GM10248 (cell line): ENCODE results near the gene CFAP77.

Experiments used
- CTCF ChIA-PET: fragments of 300-600 bp; sonication (Branson Sonifier 250); formaldehyde crosslinking; extraction: SDS; loops from one replicate; lab custom pipeline; 2021; ENCODE audit warnings: antibody characterized with exemption; lab: Yijun Ruan, JAX
- POLR2A ChIA-PET: fragments of 350-650 bp; sonication (Branson Sonifier 250); formaldehyde crosslinking; extraction: SDS; loops from one replicate; lab custom pipeline; 2020; ENCODE audit warnings: antibody characterized with exemption; lab: Yijun Ruan, JAX
- DNase-seq: peaks from one replicate; pipeline ENCODE4 v3.0.0; 2012; ENCODE audit errors: extremely low spot score
- CTCF ChIP-seq: IDR thresholded peaks from 2 replicates; pipeline ENCODE4 v1.5.1; 2012; ENCODE audit warnings: mild to moderate bottlenecking, low read depth; ENCODE audit errors: extremely low read depth, missing control alignments, control extremely low read depth

The CFAP77 gene

GRCh38 chr9:132594412-132594811 lies 184.4 kb downstream of the CFAP77 start:
- ChIA-PET POLR2A (no interaction called here), CTCF (interaction anchor here (1.0 kb wide), 1 partner anchor 20 kb away, joined by 3 read pairs; no protein-coding TSS in a partner anchor)
- DNase-seq = no peak
- TF ChIP-seq CTCF = no peak

- POLR2A ChIA-PET = no interaction called here
- no peak for DNase-seq
- CTCF ChIA-PET = interaction anchor here (1.0 kb wide), 1 partner anchor 21 kb away, joined by 3 read pairs; no protein-coding TSS in a partner anchor
- TF ChIP-seq CTCF = no peak
Measured at GRCh38 chr9:132595319-132595718, 185.3 kb downstream of the CFAP77 start.

- ChIA-PET CTCF (no interaction called here), POLR2A (no interaction called here)
- DNase-seq = no peak
- TF ChIP-seq CTCF = no peak
Measured at GRCh38 chr9:132596200-132596599, 186.2 kb downstream of the CFAP77 start.

GRCh38 chr9:132597073-132597775 lies 187.2 kb downstream of the CFAP77 start:
- ChIA-PET CTCF (no interaction called here), POLR2A (no interaction called here)
- DNase-seq = no peak
- TF ChIP-seq CTCF = no peak

GRCh38 chr9:132600326-132600984 lies 190.4 kb downstream of the CFAP77 start:
- POLR2A ChIA-PET = no interaction called here
- CTCF ChIA-PET = interaction anchor here (1.6 kb wide), 1 partner anchor 15 kb away, joined by 4 read pairs; no protein-coding TSS in a partner anchor
- no peak for TF ChIP-seq CTCF
- no peak for DNase-seq

GRCh38 chr9:132602207-132602606 lies 192.2 kb downstream of the CFAP77 start:
- no peak for TF ChIP-seq CTCF
- no peak for DNase-seq
- POLR2A ChIA-PET = no interaction called here
- CTCF ChIA-PET = interaction anchor here (1.2 to 2.3 kb wide), 2 partner anchors 10 to 14 kb away, joined by 3 to 10 read pairs; no protein-coding TSS in a partner anchor
